Measurements from ENCODE around the gene OBP2B. TPM values are rescaled to one million over a fixed set of nuclear protein-coding genes. Genes with fewer than 3 reads are reported as not detected.
"Not testable (repeated sequence)": the region's sequence is repeated elsewhere in the genome, so short reads cannot be mapped to it uniquely, and the experiment has no call there.

The OBP2B gene
- total RNA-seq, 2 experiments from 2014 or later = not detected

GRCh38 chr9:133236291-133237034, 27.4 kb upstream of the OBP2B start:
- H3K4me1 Mint-ChIP-seq (ENCODE audit: low read depth); H3K36me3 Mint-ChIP-seq; H3K27ac Mint-ChIP-seq; H3K27me3 Mint-ChIP-seq; POLR2A ChIA-PET; DNase-seq; H3K4me3 Mint-ChIP-seq; H3K9me3 Mint-ChIP-seq; CTCF ChIA-PET: not testable (repeated sequence)
- intact Hi-C loops (cut with micrococcal nuclease) = loop anchor here (5.0 kb wide), 2 partner anchors 91 to 166 kb away; no protein-coding TSS in a partner anchor

DNA sequence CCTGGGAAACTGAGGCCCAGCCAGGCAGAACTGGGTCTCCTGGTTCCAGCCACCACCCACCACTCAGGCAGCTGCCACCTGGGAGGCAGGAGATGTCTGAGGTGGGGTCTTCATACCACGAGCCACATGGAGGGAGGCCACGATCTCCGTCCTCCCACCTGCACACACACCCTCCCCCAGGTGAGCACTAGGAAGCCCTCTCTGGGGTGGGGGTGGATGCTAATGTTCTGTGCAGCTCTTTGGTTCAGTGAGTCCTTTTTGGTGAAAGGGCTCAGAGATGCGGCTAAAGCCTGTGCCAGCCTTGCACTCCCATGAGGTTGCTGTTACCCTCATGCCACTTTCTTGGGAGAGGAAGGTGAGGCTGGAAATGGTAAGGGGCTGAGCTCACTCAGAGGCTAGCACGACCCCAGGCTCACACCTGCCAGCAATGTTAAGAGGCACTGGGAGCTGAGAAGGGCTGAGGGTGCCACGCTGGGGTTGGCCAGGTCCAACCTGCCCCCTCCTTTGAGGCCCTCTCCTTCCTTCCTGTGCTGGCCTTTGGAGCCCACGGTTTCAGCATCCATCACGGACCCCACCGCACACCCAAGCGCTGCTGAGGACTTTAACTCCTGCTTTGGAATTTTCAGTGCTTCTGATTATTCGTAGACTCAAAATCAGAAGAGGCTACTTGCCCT, 26.6 kb upstream of the OBP2B start:
- POLR2A ChIA-PET = no interaction called here
- no peak overlapping the region for H3K4me3 Mint-ChIP-seq
- H3K27me3 Mint-ChIP-seq = peaks cover 9% of the 10 kb centered on the region
- no peaks in the 10 kb centered on the region for H3K9me3 Mint-ChIP-seq
- CTCF ChIA-PET = no interaction called here
- no peak overlapping the region for H3K27ac Mint-ChIP-seq
- no peak for DNase-seq
- H3K36me3 Mint-ChIP-seq = no peaks in the 10 kb centered on the region
- peaks cover 3% of the 10 kb centered on the region for H3K4me1 Mint-ChIP-seq (ENCODE audit: low read depth)
- intact Hi-C loops (cut with micrococcal nuclease) = loop anchor here (5.0 kb wide), 2 partner anchors 92 to 167 kb away; no protein-coding TSS in a partner anchor

GRCh38 chr9:133234577-133235322, 25.7 kb upstream of the OBP2B start:
- Mint-ChIP-seq H3K36me3 (no peaks in the 10 kb centered on the region), H3K27ac (no peak overlapping the region), H3K9me3 (no peaks in the 10 kb centered on the region), H3K27me3 (peaks cover 9% of the 10 kb centered on the region), H3K4me1 (ENCODE audit: low read depth) (peaks cover 3% of the 10 kb centered on the region), H3K4me3 (no peak overlapping the region)
- no peak for DNase-seq
- ChIA-PET CTCF (no interaction called here), POLR2A (no interaction called here)
- intact Hi-C loops (cut with micrococcal nuclease) = loop anchor here (5.0 kb wide), 2 partner anchors 93 to 168 kb away; no protein-coding TSS in a partner anchor

GRCh38 chr9:133233681-133234432, 24.8 kb upstream of the OBP2B start:
- H3K4me3 Mint-ChIP-seq = no peak overlapping the region

GRCh38 chr9:133231934-133232568, 23.0 kb upstream of the OBP2B start:
- H3K27ac Mint-ChIP-seq; H3K9me3 Mint-ChIP-seq; POLR2A ChIA-PET; H3K4me3 Mint-ChIP-seq; intact Hi-C loops (cut with micrococcal nuclease); H3K4me1 Mint-ChIP-seq (ENCODE audit: low read depth); CTCF ChIA-PET; DNase-seq; H3K27me3 Mint-ChIP-seq; H3K36me3 Mint-ChIP-seq: not testable (repeated sequence)

More at GRCh38 chr9:133233681-133234432, 24.8 kb upstream of the OBP2B start:
- intact Hi-C loops (cut with micrococcal nuclease) = no loop called here
- CTCF ChIA-PET = no interaction called here
- Mint-ChIP-seq H3K9me3 (no peaks in the 10 kb centered on the region), H3K36me3 (no peaks in the 10 kb centered on the region), H3K27me3 (peaks cover 6% of the 10 kb centered on the region), H3K27ac (no peak overlapping the region), H3K4me1 (ENCODE audit: low read depth) (peaks cover 1% of the 10 kb centered on the region)
- DNase-seq = no peak
- POLR2A ChIA-PET = no interaction called here

GRCh38 chr9:133230514-133230913, 21.5 kb upstream of the OBP2B start:
- POLR2A ChIA-PET = not testable (repeated sequence)

GRCh38 chr9:133230093-133230492, 21.0 kb upstream of the OBP2B start:
- Mint-ChIP-seq H3K4me3 (no peak overlapping the region), H3K27me3 (no peaks in the 10 kb centered on the region), H3K4me1 (ENCODE audit: low read depth) (no peaks in the 10 kb centered on the region), H3K36me3 (no peaks in the 10 kb centered on the region), H3K27ac (no peak overlapping the region), H3K9me3 (no peaks in the 10 kb centered on the region)
- ChIA-PET POLR2A (no interaction called here), CTCF (no interaction called here)
- no peak for DNase-seq
- intact Hi-C loops (cut with micrococcal nuclease) = no loop called here

More at GRCh38 chr9:133230514-133230913, 21.5 kb upstream of the OBP2B start:
- H3K27me3 Mint-ChIP-seq; H3K27ac Mint-ChIP-seq; intact Hi-C loops (cut with micrococcal nuclease); CTCF ChIA-PET; DNase-seq; H3K4me3 Mint-ChIP-seq; H3K36me3 Mint-ChIP-seq; H3K4me1 Mint-ChIP-seq (ENCODE audit: low read depth); H3K9me3 Mint-ChIP-seq: not testable (repeated sequence)

DNA sequence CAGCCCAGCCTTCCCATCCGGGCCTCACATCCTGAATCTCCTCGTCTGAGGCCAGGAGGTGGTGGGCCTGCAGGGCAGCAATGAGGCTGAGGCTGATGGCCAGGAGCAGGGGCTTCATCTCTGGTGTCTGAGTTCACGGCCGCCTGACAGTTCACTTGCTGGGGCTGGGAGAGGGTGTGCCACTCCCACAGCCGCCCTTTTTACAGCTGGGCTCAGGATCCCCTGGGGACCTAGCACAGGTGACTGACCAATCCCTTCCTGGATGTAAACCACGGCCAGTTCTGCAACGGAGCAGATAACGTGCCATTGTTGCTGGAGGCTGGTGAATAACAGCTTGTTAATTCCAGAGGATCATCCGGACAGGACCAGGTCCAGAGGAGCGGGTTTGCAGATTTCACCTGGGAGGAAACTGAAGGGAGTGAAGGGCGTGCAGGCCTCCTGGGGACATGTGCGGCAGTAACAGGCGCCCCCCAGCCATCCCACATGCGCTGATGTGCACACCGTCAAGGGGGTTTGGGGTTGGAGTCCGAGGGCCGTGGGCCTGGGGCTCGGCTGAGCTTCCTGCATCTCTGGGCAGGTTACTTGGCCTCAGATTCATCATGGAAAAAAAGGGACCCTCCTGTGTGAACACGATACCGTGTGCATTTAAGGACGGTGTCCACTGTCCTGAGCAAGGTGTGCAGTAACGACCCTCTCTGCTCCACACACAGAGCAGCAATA, 19.6 kb upstream of the OBP2B start:
- intact Hi-C loops (cut with micrococcal nuclease); H3K27me3 Mint-ChIP-seq; DNase-seq; H3K9me3 Mint-ChIP-seq; H3K4me1 Mint-ChIP-seq (ENCODE audit: low read depth); H3K36me3 Mint-ChIP-seq; H3K27ac Mint-ChIP-seq; POLR2A ChIA-PET; H3K4me3 Mint-ChIP-seq; CTCF ChIA-PET: not testable (repeated sequence)

- H3K9me3 Mint-ChIP-seq; intact Hi-C loops (cut with micrococcal nuclease); H3K36me3 Mint-ChIP-seq; H3K4me3 Mint-ChIP-seq; H3K27ac Mint-ChIP-seq; H3K4me1 Mint-ChIP-seq (ENCODE audit: low read depth); CTCF ChIA-PET; DNase-seq; POLR2A ChIA-PET; H3K27me3 Mint-ChIP-seq: not testable (repeated sequence)
Observed at GRCh38 chr9:133227996-133228395, 18.9 kb upstream of the OBP2B start.

- H3K27me3 Mint-ChIP-seq = peaks cover 4% of the 10 kb centered on the region
- no peak overlapping the region for H3K27ac Mint-ChIP-seq
- no peaks in the 10 kb centered on the region for H3K36me3 Mint-ChIP-seq
- intact Hi-C loops (cut with micrococcal nuclease) = no loop called here
- no peak for DNase-seq
- ChIA-PET POLR2A (no interaction called here), CTCF (no interaction called here)
- no peaks in the 10 kb centered on the region for H3K9me3 Mint-ChIP-seq
- no peak overlapping the region for H3K4me3 Mint-ChIP-seq
- no peaks in the 10 kb centered on the region for H3K4me1 Mint-ChIP-seq (ENCODE audit: low read depth)
Observed at GRCh38 chr9:133227242-133227860, 18.3 kb upstream of the OBP2B start.

All from activated CD4-positive, alpha-beta memory T cell treated with anti-CD3 and anti-CD28 coated beads for 36 hours (primary cell).